Loucy (cell line): ENCODE results near the gene MTRF1L.

Source experiments
- EZH2phosphoT487 ChIP-seq: fragments of 200-600 bp; IDR thresholded peaks from 2 replicates; pipeline ENCODE4 v1.6.1; 2018; ENCODE audit warnings: antibody characterized with exemption, mild to moderate bottlenecking, moderate library complexity, borderline replicate concordance
- TF ChIP-seq, protein P1 (sequence below): fragments of 200-600 bp; sonication (generic); conservative IDR thresholded peaks from 2 replicates; pipeline ENCODE4 v1.5.1; 2014; ENCODE audit warnings: mild to moderate bottlenecking, antibody characterized with exemption, low read length

DNA sequence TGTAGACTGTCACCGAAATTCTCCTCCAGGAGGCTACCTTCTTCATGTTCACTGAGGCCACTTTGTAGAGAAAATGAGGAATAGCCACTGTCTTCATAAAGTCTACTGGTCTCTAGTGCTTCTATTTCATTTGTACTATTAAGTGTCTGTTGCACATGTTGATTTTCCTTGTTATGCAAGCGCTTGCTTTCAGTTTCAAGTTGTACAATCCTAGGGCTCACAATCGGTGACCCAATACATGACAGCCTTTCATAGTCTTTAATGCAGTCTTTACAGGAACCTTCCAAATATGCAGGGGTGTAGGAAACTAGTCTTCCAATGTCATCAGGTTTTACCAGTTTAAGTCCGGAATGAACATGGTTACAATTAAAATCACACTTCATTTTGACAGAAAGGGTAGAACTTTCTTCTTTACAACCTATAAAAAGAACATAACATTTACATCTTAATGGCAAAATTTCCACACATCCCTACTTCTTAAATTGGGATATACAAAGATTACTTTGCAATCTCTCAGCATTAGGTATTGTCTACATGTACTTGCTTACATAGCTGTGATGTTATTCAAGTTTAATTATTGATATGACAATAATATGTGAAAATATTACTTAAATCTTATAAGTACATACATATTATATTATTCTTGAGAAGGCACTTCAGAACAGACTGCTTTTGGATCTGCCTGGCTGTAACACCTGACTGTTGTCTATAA lies 27.1 kb downstream of the MTRF1L start:
- TF ChIP-seq, protein P1, sequence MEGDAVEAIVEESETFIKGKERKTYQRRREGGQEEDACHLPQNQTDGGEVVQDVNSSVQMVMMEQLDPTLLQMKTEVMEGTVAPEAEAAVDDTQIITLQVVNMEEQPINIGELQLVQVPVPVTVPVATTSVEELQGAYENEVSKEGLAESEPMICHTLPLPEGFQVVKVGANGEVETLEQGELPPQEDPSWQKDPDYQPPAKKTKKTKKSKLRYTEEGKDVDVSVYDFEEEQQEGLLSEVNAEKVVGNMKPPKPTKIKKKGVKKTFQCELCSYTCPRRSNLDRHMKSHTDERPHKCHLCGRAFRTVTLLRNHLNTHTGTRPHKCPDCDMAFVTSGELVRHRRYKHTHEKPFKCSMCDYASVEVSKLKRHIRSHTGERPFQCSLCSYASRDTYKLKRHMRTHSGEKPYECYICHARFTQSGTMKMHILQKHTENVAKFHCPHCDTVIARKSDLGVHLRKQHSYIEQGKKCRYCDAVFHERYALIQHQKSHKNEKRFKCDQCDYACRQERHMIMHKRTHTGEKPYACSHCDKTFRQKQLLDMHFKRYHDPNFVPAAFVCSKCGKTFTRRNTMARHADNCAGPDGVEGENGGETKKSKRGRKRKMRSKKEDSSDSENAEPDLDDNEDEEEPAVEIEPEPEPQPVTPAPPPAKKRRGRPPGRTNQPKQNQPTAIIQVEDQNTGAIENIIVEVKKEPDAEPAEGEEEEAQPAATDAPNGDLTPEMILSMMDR: no peak
- TF ChIP-seq EZH2phosphoT487: no peak
